ENCODE results near the gene ATP6V0A1.

ATP6V0A1 gene

GRCh38 chr17:42519546-42520491 is 61.1 kb downstream of the ATP6V0A1 start:
- CTCF ChIA-PET: interaction anchor here (1.0 to 2.8 kb wide), 5 partner anchors 8 to 90 kb away, joined by 4 to 21 read pairs (median 6); no protein-coding TSS in a partner anchor
- TF ChIP-seq FOXM1 (IDR thresholded peaks at IDR 0.05; ENCODE audit: borderline replicate concordance) (no peak), ELF4 (IDR thresholded peaks at IDR 0.05) (no peak)
- DNase-seq (ENCODE audit: extremely low spot score): no peak
- POLR2A ChIA-PET: interaction anchor here (1.7 kb wide), 1 partner anchor 17 kb away, joined by 5 read pairs; the partner anchor contains the start of gene NAGLU

DNA sequence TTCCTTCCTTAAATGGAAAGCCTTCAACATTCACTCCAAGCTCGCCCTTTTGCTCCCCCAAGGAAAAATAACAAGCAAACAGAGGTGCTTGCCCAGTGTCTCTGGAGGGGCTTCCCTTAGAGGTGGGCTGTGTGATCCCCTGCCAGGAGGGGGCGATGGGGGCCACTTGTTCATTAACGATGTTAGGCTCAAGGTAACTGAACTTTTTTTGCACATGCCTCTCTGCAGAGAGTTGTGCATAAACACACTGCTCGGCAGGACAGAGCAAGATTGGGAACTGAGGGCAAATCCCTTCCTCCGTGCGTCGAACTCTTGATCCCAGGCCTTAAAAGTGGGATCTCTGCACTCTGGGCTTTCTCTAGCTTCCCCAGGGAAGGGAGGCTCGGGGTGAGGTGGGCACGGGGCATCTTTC is 61.9 kb downstream of the ATP6V0A1 start:
- POLR2A ChIA-PET: interaction anchor here (1.0 to 1.7 kb wide), 2 partner anchors 16 to 98 kb away, joined by 3 to 5 read pairs; partner anchors contain the start of genes CAVIN1 and NAGLU
- CTCF ChIA-PET: interaction anchor here (1.0 to 1.4 kb wide), 3 partner anchors 10 to 91 kb away, joined by 4 to 6 read pairs (median 5); no protein-coding TSS in a partner anchor
- no peak for DNase-seq (ENCODE audit: extremely low spot score)
- TF ChIP-seq SUZ12 (IDR thresholded peaks at IDR 0.05) (no peak), NFRKB (IDR thresholded peaks at IDR 0.05) (no peak), FOXM1 (IDR thresholded peaks at IDR 0.05; ENCODE audit: borderline replicate concordance) (no peak), TARDBP (IDR thresholded peaks at IDR 0.05) (no peak), BHLHE40 (IDR thresholded peaks at IDR 0.05; ENCODE audit: borderline replicate concordance) (no peak), SP1 (IDR thresholded peaks at IDR 0.05) (no peak), FOXK2 (IDR thresholded peaks at IDR 0.05) (no peak), L3MBTL2 (conservative IDR thresholded peaks at IDR 0.05) (no peak), ARNT (IDR thresholded peaks at IDR 0.05) (no peak), HDGF (IDR thresholded peaks at IDR 0.05; ENCODE audit: borderline replicate concordance) (no peak), FOXA1 (IDR thresholded peaks at IDR 0.05) (no peak)

GRCh38 chr17:42521036-42521435 is 62.4 kb downstream of the ATP6V0A1 start:
- ChIA-PET CTCF (interaction anchor here (1.0 kb wide), 1 partner anchor 9 kb away, joined by 6 read pairs; no protein-coding TSS in a partner anchor), POLR2A (interaction anchor here (1.0 to 1.7 kb wide), 2 partner anchors 15 to 98 kb away, joined by 3 to 5 read pairs; partner anchors contain the start of genes CAVIN1 and NAGLU)
- DNase-seq (ENCODE audit: extremely low spot score): no peak
- TF ChIP-seq, protein P1, sequence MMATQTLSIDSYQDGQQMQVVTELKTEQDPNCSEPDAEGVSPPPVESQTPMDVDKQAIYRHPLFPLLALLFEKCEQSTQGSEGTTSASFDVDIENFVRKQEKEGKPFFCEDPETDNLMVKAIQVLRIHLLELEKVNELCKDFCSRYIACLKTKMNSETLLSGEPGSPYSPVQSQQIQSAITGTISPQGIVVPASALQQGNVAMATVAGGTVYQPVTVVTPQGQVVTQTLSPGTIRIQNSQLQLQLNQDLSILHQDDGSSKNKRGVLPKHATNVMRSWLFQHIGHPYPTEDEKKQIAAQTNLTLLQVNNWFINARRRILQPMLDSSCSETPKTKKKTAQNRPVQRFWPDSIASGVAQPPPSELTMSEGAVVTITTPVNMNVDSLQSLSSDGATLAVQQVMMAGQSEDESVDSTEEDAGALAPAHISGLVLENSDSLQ (IDR thresholded peaks at IDR 0.05): no peak
- TF ChIP-seq SUZ12 (IDR thresholded peaks at IDR 0.05) (no peak), ELF4 (IDR thresholded peaks at IDR 0.05) (no peak), ZNF384 (IDR thresholded peaks at IDR 0.05) (no peak), HDGF (IDR thresholded peaks at IDR 0.05; ENCODE audit: borderline replicate concordance) (no peak), LEF1 (IDR thresholded peaks at IDR 0.05; ENCODE audit: borderline replicate concordance) (no peak), FOXK2 (IDR thresholded peaks at IDR 0.05) (no peak), FOXA1 (IDR thresholded peaks at IDR 0.05) (no peak), NFRKB (IDR thresholded peaks at IDR 0.05) (no peak), ARNT (IDR thresholded peaks at IDR 0.05) (no peak), L3MBTL2 (conservative IDR thresholded peaks at IDR 0.05) (no peak), TARDBP (IDR thresholded peaks at IDR 0.05) (no peak), FOXM1 (IDR thresholded peaks at IDR 0.05; ENCODE audit: borderline replicate concordance) (no peak), BHLHE40 (IDR thresholded peaks at IDR 0.05; ENCODE audit: borderline replicate concordance) (no peak), CTBP1 (IDR thresholded peaks at IDR 0.05; ENCODE audit: borderline replicate concordance) (no peak), SP1 (IDR thresholded peaks at IDR 0.05) (no peak)

DNA sequence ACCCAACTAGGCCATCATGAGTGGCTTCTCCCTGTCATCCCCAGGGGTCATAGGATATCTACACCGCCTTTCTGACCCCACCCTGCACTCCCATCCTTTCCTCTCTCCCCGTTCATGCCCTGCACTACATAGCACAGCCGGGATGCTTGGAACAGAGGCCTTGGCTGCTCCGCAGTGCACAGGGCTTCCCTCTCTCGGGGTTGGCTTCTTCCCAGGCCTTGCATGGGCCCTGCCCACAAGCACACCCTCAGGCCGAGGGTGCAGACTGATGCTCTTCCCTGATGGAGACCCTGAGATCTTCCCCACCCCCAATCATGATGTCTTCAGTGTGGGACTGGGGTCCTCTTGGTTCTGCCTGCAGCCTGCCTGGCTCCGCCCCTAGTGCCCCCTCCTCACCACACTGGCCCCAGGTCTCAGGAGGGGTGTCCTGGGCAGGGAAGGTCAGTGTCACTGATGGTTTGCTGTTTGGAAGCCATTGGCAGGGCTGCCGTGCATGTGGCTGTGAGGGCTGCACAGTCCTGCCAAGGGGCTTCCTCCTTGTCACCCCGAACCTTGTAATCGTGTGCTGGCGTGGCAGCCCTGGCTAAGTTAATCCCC is 63.1 kb downstream of the ATP6V0A1 start:
- no peak for TF ChIP-seq L3MBTL2 (conservative IDR thresholded peaks at IDR 0.05)
- TF ChIP-seq CTBP1 (IDR thresholded peaks at IDR 0.05; ENCODE audit: borderline replicate concordance): no peak
- no peak for TF ChIP-seq ZNF384 (IDR thresholded peaks at IDR 0.05)
- no peak for TF ChIP-seq FOXK2 (IDR thresholded peaks at IDR 0.05)
- no peak for TF ChIP-seq HDGF (IDR thresholded peaks at IDR 0.05; ENCODE audit: borderline replicate concordance)
- TF ChIP-seq FOXA1 (IDR thresholded peaks at IDR 0.05): no peak
- no peak for TF ChIP-seq FOXM1 (IDR thresholded peaks at IDR 0.05; ENCODE audit: borderline replicate concordance)
- no peak for TF ChIP-seq SP1 (IDR thresholded peaks at IDR 0.05)
- no peak for TF ChIP-seq TARDBP (IDR thresholded peaks at IDR 0.05)
- TF ChIP-seq ARNT (IDR thresholded peaks at IDR 0.05): no peak
- no peak for TF ChIP-seq BHLHE40 (IDR thresholded peaks at IDR 0.05; ENCODE audit: borderline replicate concordance)
- no peak for TF ChIP-seq LEF1 (IDR thresholded peaks at IDR 0.05; ENCODE audit: borderline replicate concordance)
- no peak for TF ChIP-seq NFRKB (IDR thresholded peaks at IDR 0.05)
- TF ChIP-seq, protein P1 (IDR thresholded peaks at IDR 0.05): no peak
- no peak for TF ChIP-seq SUZ12 (IDR thresholded peaks at IDR 0.05)
- POLR2A ChIA-PET: interaction anchor here (1.0 to 1.7 kb wide), 3 partner anchors 14 to 99 kb away, joined by 3 to 5 read pairs (median 5); partner anchors contain the start of genes CAVIN1 and NAGLU
- CTCF ChIA-PET: no interaction called here

DNA sequence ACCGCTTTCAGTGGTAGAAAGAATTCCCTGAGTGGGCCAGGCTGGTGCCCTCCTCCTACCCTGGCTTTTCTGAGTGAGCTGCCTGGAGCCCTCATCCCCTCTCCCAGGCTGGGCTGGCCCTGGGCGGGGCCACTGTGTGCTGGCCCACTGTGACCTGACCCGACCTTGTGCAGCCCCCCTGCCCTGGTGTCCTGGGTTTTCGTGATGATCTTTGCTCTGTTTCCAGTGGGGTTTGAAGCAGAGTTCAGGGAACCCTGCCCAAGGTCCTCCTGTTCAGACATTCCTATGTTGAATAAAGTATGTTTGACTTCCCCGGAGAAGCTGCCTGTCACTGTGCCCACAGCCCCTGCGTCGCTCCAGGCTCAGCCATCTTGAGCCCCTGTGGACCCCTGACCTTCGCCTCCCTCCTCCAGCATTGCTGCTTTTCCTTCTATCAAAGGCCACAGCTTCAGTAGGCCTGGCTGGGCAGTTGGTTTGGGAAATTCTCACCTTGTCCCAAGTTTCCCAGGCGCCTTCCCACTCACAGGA is 63.6 kb downstream of the ATP6V0A1 start:
- POLR2A ChIA-PET: interaction anchor here (1.4 kb wide), 1 partner anchor 13 kb away, joined by 5 read pairs; the partner anchor contains the start of gene NAGLU
- TF ChIP-seq FOXM1 (IDR thresholded peaks at IDR 0.05; ENCODE audit: borderline replicate concordance): no peak
- TF ChIP-seq HDGF (IDR thresholded peaks at IDR 0.05; ENCODE audit: borderline replicate concordance): no peak
- no peak for TF ChIP-seq NFRKB (IDR thresholded peaks at IDR 0.05)
- no peak for TF ChIP-seq ZNF384 (IDR thresholded peaks at IDR 0.05)
- no peak for TF ChIP-seq FOXK2 (IDR thresholded peaks at IDR 0.05)
- TF ChIP-seq BHLHE40 (IDR thresholded peaks at IDR 0.05; ENCODE audit: borderline replicate concordance): no peak
- no peak for TF ChIP-seq FOXA1 (IDR thresholded peaks at IDR 0.05)
- TF ChIP-seq ARNT (IDR thresholded peaks at IDR 0.05): no peak
- no peak for TF ChIP-seq LEF1 (IDR thresholded peaks at IDR 0.05; ENCODE audit: borderline replicate concordance)
- TF ChIP-seq SP1 (IDR thresholded peaks at IDR 0.05): no peak
- DNase-seq (ENCODE audit: extremely low spot score): no peak
- CTCF ChIA-PET: no interaction called here

More for the DNA sequence above, 63.1 kb downstream of the ATP6V0A1 start:
- DNase-seq (ENCODE audit: extremely low spot score): no peak

All from HEK293T (cell line).